ENCODE results near the gene TSBP1.
"Not testable (repeated sequence)": the region's sequence is repeated elsewhere in the genome, so short reads cannot be mapped to it uniquely, and the experiment has no call there.

TSBP1 gene

GRCh38 chr6:32291543-32291942, 80.2 kb downstream of the TSBP1 start:
- TF ChIP-seq CTCF (IDR thresholded peaks at IDR 0.05; ENCODE audit: control insufficient read depth, insufficient read depth, low read depth, low read length, missing control alignments) = no peak
- H3K4me3 ChIP-seq (ENCODE audit: control insufficient read depth, low read depth, low read length) = no peak overlapping the region
- no peak for DNase-seq (ENCODE audit: low read depth)

GRCh38 chr6:32290886-32291450, 80.7 kb downstream of the TSBP1 start:
- H3K4me3 ChIP-seq (ENCODE audit: control insufficient read depth, low read depth, low read length) = no peak overlapping the region
- DNase-seq (ENCODE audit: low read depth) = no peak
- no peak for TF ChIP-seq CTCF (IDR thresholded peaks at IDR 0.05; ENCODE audit: control insufficient read depth, insufficient read depth, low read depth, low read length, missing control alignments)

GRCh38 chr6:32288426-32288825, 83.3 kb downstream of the TSBP1 start:
- no peak for DNase-seq (ENCODE audit: low read depth)
- H3K4me3 ChIP-seq (ENCODE audit: control insufficient read depth, low read depth, low read length) = no peak overlapping the region
- TF ChIP-seq CTCF (IDR thresholded peaks at IDR 0.05; ENCODE audit: control insufficient read depth, insufficient read depth, low read depth, low read length, missing control alignments) = no peak

GRCh38 chr6:32273801-32274577, 97.7 kb downstream of the TSBP1 start:
- H3K4me3 ChIP-seq (ENCODE audit: control insufficient read depth, low read depth, low read length) = not testable (repeated sequence)

GRCh38 chr6:32271429-32271828, 100.3 kb downstream of the TSBP1 start:
- no peak for DNase-seq (ENCODE audit: low read depth)
- TF ChIP-seq CTCF (IDR thresholded peaks at IDR 0.05; ENCODE audit: control insufficient read depth, insufficient read depth, low read depth, low read length, missing control alignments) = no peak
- H3K4me3 ChIP-seq (ENCODE audit: control insufficient read depth, low read depth, low read length) = no peak overlapping the region

More at GRCh38 chr6:32273801-32274577, 97.7 kb downstream of the TSBP1 start:
- not testable (repeated sequence) for DNase-seq (ENCODE audit: low read depth)

- not testable (repeated sequence) for DNase-seq (ENCODE audit: low read depth); H3K4me3 ChIP-seq (ENCODE audit: control insufficient read depth, low read depth, low read length)
Observed at GRCh38 chr6:32268459-32268858, 103.2 kb downstream of the TSBP1 start.

GRCh38 chr6:32267035-32267434, 104.7 kb downstream of the TSBP1 start:
- DNase-seq (ENCODE audit: low read depth) = no peak
- TF ChIP-seq CTCF (IDR thresholded peaks at IDR 0.05; ENCODE audit: control insufficient read depth, insufficient read depth, low read depth, low read length, missing control alignments) = no peak
- H3K4me3 ChIP-seq (ENCODE audit: control insufficient read depth, low read depth, low read length) = no peak overlapping the region

GRCh38 chr6:32257262-32257661, 114.4 kb downstream of the TSBP1 start:
- H3K4me3 ChIP-seq (ENCODE audit: control insufficient read depth, low read depth, low read length); DNase-seq (ENCODE audit: low read depth): not testable (repeated sequence)
